H1 (cell line): ENCODE results near the gene GRIPAP1. TPM values are rescaled to one million over a fixed set of nuclear protein-coding genes. Genes with fewer than 3 reads are reported as not detected.

Source experiments
- CHD2 ChIP-seq: IDR thresholded peaks from 2 replicates; pipeline ENCODE4 v1.6.1; 2012; ENCODE audit warnings: low read length, improper control_type of control experiment
- CHD7 ChIP-seq: fragments of 300-600 bp; sonication (generic); IDR thresholded peaks from 2 replicates; pipeline ENCODE4 v1.7.1; 2012; ENCODE audit warnings: low read length, moderate library complexity, mild to moderate bottlenecking, inconsistent platforms; ENCODE audit not compliant: insufficient replicate concordance
- CREB1 ChIP-seq: IDR thresholded peaks from 2 replicates; pipeline ENCODE4 v1.6.1; 2012; ENCODE audit warnings: inconsistent platforms
- CTBP2 ChIP-seq: IDR thresholded peaks from 2 replicates; pipeline ENCODE4 v1.7.0; 2011; ENCODE audit warnings: borderline replicate concordance, mild to moderate bottlenecking, moderate library complexity, mixed read lengths, low read length; ENCODE audit not compliant: insufficient read depth, insufficient read length
- HDAC6 ChIP-seq: IDR thresholded peaks from one replicate; pipeline ENCODE4 v1.7.1; 2012; ENCODE audit warnings: low read depth, mild to moderate bottlenecking, inconsistent platforms, low read length, moderate library complexity
- KDM1A ChIP-seq: fragments of 200-600, 300-600 bp; sonication (generic); IDR thresholded peaks from 2 replicates; pipeline ENCODE4 v1.7.1; 2016; ENCODE audit warnings: mild to moderate bottlenecking, low read length, borderline replicate concordance
- POU5F1 ChIP-seq: IDR thresholded peaks from 2 replicates; pipeline ENCODE4 v1.6.1; 2011; ENCODE audit warnings: low read depth, mild to moderate bottlenecking, low read length, moderate library complexity
- RNF2 ChIP-seq: fragments of 200-900, 300-1000 bp; sonication (generic); IDR thresholded peaks from 2 replicates; pipeline ENCODE4 v1.7.1; 2016; ENCODE audit warnings: borderline replicate concordance, low read depth, mild to moderate bottlenecking, antibody characterized with exemption, low read length; ENCODE audit not compliant: poor library complexity, severe bottlenecking; ENCODE audit errors: missing control alignments
- polyA plus RNA-seq, 7 experiments: library from polyadenylated mRNA; depleted of rRNA in 3 of 7; stranded (reverse) in 5 of 7; unstranded in 2 of 7; fragments of >200 nt in 5 of 7; fragments of 200-250 nt in 2 of 7; gene quantifications; 1 replicate in 5 of 7; 2 replicates in 1 of 7; 4 replicates in 1 of 7; pipeline versions ENCODE4 v1.2.1 to v1.2.3, GENCODE V29; 2011 to 2013; ENCODE audit warnings: missing spikeins in 2 of 7, mixed read lengths in 2 of 7
- total RNA-seq: library from RNA; stranded (reverse); fragmentation: NEBNext Ultra II Directional; extraction: Animal tissue kit (Norgen Biotek cat#: 25700); gene quantifications from 2 replicates; pipeline ENCODE4 v1.2.1, GENCODE V29; 2021
- TF ChIP-seq, protein P1 (sequence below): IDR thresholded peaks from 2 replicates; pipeline ENCODE4 v1.6.1; 2011; ENCODE audit warnings: low read length, improper control_type of control experiment
- TF ChIP-seq, protein P2 (sequence below): IDR thresholded peaks from 2 replicates; pipeline ENCODE4 v1.6.1; 2012; ENCODE audit warnings: inconsistent platforms

GRIPAP1 gene
- total and polyA plus RNA-seq, 2 of the 8 experiments (the other 6 are each of a cell fraction or from before 2014, with no cell fraction given): 21.6 to 55.9 TPM

GRCh38 chrX:49043987-49044281 lies 41.9 kb upstream of the GRIPAP1 start (continued):
- TF ChIP-seq CHD7 (no peak), KDM1A (peak; percentile 26; the same call in 1 of the 2 replicates), POU5F1 (no peak), CTBP2 (no peak), CREB1 (no peak), RNF2 (no peak), HDAC6 (no peak), CHD2 (no peak)
- TF ChIP-seq, protein P1, sequence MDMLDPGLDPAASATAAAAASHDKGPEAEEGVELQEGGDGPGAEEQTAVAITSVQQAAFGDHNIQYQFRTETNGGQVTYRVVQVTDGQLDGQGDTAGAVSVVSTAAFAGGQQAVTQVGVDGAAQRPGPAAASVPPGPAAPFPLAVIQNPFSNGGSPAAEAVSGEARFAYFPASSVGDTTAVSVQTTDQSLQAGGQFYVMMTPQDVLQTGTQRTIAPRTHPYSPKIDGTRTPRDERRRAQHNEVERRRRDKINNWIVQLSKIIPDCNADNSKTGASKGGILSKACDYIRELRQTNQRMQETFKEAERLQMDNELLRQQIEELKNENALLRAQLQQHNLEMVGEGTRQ: no peak
- TF ChIP-seq, protein P2, sequence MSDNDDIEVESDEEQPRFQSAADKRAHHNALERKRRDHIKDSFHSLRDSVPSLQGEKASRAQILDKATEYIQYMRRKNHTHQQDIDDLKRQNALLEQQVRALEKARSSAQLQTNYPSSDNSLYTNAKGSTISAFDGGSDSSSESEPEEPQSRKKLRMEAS: 0 out of 2 replicates have a peak, but pooled peaks have one; percentile 14
